NCI-H1436 treated with DMSO at 0.1 percent for 48 hours (cell line): Measurements from ENCODE around the gene COQ8A.

Source experiments
- DNase-seq: peaks from one replicate; lab custom pipeline; 2025; lab: John Stamatoyannopoulos, UW

COQ8A gene

GRCh38 chr1:227032396-227032795, 92.3 kb downstream of the COQ8A start:
- no peak for DNase-seq

DNA sequence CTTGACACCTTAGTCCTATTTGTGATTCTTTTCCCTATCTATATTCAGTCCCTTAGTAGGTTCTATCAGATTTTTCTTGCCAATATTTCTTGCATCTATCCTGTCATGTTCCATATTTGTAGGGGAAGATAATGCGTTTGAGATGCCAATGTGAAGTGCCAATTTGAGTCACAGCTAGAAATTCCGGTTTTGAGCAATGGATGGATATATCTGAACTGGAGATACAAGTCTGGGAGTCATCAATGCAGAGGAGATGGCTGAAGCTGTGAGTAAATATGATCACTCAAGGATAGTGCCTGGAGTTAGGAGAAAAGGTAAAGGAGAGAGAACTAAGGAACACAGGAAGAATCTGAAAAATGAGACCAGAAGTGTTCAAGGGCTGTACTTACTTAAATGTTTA, 93.8 kb downstream of the COQ8A start:
- DNase-seq, result no peak

- DNase-seq, result no peak
Observed at GRCh38 chr1:227035316-227035715, 95.2 kb downstream of the COQ8A start.

- DNase-seq, result no peak
Observed at GRCh38 chr1:227037121-227037520, 97.0 kb downstream of the COQ8A start.
